SW 1271 (cell line): ENCODE measurements around the gene ZNF117.
"Not testable (repeated sequence)": the region's sequence is repeated elsewhere in the genome, so short reads cannot be mapped to it uniquely, and the experiment has no call there.

Experiments used
- DNase-seq, 2 experiments: peaks; one replicate each; lab custom pipeline; 2025; lab: John Stamatoyannopoulos, UW

ZNF117 gene

DNA sequence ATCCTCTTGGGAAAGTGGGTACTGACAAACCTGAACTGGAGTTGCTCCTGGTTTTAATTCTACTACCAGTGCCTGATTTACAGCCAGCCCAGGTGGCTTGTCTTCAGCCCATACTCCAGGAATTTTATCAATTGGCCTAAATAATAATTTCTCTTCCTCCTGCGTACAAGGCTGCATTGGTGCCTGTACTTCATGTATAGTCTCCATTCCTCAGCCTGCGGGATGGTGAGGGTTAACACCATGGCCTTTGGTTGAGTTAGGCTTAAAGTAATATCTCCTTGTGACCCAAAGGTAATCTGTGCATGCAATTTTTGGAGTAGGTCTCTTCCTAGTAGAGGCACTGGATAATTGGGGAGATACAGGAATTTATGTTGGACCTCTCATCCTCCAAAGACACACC is 5.5 kb upstream of the ZNF117 start:
- no peak for DNase-seq

- no peak for DNase-seq
Observed at GRCh38 chr7:64993901-64994300, 3.1 kb upstream of the ZNF117 start.

DNA sequence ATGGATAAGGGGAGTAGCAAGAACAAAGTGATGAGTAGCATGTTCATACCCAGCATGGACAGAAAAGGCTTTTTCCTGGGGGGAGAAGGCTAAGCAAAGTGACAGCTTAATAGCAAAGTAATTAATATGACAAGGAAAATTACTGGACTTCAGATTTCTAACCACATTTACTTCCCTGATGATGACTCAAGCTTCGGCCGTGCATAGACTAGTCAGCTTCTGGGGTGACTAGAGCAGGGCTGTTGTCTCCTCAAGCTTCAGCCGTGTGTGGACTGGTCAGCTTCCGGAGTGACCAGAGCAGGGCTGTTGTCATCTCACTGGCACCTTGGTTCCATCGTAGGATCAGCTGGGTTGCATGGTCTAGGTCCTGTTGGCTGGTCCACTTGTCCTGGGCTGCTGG is 2.1 kb upstream of the ZNF117 start:
- no peak for DNase-seq

GRCh38 chr7:64990216-64990615 is 620 bp downstream of the ZNF117 start:
- DNase-seq, result no peak

GRCh38 chr7:64978497-64979203 is 12.2 kb downstream of the ZNF117 start:
- DNase-seq, result no peak

- no peak for DNase-seq
Observed at GRCh38 chr7:64965594-64965993, 25.2 kb downstream of the ZNF117 start.

GRCh38 chr7:64959072-64959747 is 31.6 kb downstream of the ZNF117 start:
- no peak for DNase-seq

DNA sequence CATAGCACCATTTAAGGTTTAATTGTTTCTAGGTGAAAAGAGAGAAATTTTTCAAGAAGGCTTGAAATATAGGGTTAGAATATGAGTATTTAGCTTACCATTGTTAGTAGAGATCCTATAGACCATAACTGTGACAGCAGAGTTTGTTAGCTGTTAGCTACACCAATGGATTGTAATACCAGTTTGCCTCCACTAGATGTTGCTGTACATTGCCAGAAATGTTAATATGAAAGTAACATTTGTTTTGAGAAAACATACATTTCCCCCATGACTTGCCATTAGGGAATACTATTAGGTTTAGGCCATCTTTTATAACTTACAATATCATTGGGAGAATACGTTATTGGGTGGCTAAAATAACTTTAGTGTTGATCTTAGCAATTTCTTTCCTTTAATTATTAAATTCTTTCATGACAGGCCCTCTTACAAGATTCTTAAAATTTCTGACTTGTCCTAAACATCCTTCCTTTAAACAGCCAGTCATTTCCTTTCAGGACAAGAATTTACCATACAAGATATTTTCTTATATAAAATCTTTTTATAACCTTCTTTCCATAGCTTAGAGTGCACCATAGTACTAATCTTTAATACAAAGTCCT is 39.5 kb downstream of the ZNF117 start:
- peak in 1 of 2 experiments; percentile 58 for DNase-seq

- not testable (repeated sequence) for DNase-seq
Observed at GRCh38 chr7:64950673-64951072, 40.2 kb downstream of the ZNF117 start.

- not testable (repeated sequence) for DNase-seq
Observed at GRCh38 chr7:64948774-64949173, 42.1 kb downstream of the ZNF117 start.

- no peak for DNase-seq
Observed at GRCh38 chr7:64947252-64948000, 43.4 kb downstream of the ZNF117 start.

- no peak for DNase-seq
Observed at GRCh38 chr7:64946772-64947171, 44.1 kb downstream of the ZNF117 start.

DNA sequence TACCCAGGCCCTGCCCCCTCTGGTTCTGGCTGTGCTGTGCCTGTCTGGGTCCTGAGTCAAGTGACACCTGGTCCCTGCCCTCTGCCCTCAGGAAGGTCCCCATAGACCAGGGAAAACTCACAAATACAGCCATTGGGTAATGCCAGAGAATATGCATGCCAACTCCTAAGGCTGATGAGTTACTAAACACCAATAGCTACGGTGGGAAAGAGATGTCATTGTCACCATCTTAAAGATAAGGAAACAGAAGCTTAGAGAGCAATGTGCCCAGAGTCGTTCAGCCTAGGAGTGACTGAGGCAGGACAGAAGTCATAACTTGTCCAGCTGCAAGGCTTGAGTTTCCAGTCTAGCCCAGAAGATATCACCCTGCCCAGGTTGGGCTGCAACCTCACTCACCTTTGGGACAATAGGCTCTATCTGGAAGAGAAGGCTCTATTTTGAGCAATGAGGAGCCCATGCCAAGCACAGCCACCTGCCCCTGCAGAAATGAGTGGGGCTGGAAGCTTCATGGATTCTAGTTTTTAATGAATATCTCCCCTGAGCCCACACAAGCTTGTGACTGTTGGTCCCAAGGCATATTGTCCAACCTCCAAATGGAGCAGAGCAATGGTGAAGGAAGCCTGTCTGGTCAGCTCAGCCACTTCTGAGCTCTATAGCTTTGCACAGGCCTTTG is 45.2 kb downstream of the ZNF117 start:
- DNase-seq, result no peak

GRCh38 chr7:64944667-64945502 is 46.0 kb downstream of the ZNF117 start:
- DNase-seq, result not testable (repeated sequence)

DNA sequence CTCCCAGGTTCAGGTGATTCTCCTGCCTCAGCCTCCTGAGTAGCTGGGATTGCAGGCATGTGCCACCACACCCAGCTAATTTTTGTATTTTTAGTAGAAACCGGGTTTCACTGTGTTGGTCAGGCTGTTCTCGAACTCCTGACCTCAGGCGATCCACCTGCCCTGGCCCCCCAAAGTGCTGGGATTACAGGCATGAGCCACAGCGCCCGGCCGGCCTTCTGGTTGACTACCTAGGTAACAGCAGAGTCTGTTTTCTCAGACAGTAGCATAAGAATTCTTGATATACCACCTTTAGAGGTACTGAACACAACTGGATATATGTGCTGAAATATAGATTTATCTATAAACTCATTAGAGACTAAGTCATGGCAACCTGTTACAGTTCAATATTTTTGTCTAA is 50.8 kb downstream of the ZNF117 start:
- DNase-seq, result not testable (repeated sequence)

DNA sequence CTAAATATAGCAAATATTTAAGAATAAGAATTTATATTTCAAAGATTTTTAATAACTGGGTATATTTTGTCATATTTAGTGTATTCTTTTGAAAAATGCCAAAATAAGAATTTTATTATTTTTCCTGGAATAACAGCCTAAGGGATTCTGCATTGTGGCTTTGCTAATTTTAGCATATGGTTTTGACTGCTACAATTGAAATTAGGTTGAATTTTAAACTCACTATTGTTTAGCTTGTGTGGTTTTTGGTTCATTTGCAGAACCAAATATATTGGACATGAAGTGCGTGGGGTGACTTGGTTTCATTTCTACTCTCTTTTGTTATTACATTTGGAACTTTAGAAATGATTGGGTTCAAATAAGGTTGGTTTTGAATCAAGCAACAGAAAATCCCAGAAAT is 52.3 kb downstream of the ZNF117 start:
- DNase-seq, result no peak

DNA sequence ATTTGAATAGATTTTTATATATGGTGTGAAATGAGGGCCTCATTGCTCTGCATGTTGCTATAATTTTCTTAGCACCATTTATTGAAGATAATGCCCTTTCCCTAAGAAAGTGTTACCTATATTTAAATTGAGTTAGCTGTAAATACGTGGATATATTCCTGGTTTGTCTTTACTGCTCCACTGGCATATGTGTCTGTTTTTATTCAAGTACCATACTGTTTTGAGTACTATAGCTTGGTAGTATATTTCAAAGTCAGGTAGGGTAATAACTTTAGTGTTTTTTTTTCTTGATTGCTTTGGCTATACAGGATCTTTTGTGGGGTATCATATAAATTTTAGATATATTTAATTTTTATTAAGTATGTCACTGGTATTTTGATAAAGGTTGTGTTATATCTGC is 56.4 kb downstream of the ZNF117 start:
- no peak for DNase-seq

DNA sequence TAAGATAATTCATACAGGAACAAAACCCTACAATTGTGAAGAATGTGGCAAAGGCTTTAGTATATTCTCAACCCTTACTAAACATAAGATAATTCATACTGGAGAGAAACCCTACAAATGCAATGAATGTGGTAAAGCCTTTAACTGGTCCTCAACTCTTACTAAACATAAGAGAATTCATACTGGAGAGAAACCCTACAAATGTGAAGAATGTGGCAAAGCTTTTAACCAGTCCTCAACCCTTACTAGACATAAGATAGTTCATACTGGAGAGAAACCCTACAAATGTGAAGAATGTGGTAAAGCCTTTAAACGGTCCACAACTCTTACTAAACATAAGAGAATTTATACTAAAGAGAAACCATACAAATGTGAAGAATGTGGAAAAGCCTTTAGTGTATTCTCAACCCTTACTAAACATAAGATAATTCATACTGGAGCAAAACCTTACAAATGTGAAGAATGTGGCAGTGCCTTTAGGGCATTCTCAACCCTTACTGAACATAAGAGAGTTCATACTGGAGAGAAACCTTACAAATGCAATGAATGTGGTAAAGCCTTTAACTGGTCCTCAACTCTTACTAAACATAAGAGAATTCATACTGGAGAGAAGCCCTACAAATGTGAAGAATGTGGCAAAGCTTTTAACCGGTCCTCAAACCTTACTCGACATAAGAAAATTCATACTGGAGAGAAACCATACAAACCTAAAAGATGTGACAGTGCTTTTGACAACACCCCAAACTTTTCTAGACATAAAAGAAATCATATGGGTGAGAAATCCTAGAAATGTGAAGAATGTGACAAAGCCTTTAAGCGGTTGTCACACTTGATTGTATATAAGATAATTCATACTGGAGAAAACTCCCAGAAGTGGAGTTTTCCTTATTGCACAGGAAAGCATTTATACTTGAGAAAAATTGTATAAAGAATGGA is 62.3 kb downstream of the ZNF117 start:
- not testable (repeated sequence) for DNase-seq
